Type B pancreatic cell (in vitro differentiated cells): ENCODE data around the gene ADGRL3. TPM values are rescaled to one million over a fixed set of nuclear protein-coding genes. Genes with fewer than 3 reads are reported as not detected.
A peak's percentile ranks its signal among the peaks of the same experiment; 100 is the strongest.
"Not testable (repeated sequence)": the region's sequence is repeated elsewhere in the genome, so short reads cannot be mapped to it uniquely, and the experiment has no call there.

ENCODE experiments used
- DNase-seq: peaks from one replicate; pipeline ENCODE4 v3.0.0; 2021; ENCODE audit warnings: mixed read lengths; ENCODE audit not compliant: unreplicated experiment; ENCODE audit errors: extremely low spot score
- H3K27ac Mint-ChIP-seq: 2 replicates; pipeline ENCODE4 v1.8.0; 2021; ENCODE audit warnings: mild to moderate bottlenecking, mixed read lengths
- H3K27me3 Mint-ChIP-seq: 2 replicates; pipeline ENCODE4 v1.8.0; 2021; ENCODE audit warnings: mixed read lengths
- H3K36me3 Mint-ChIP-seq: 2 replicates; pipeline ENCODE4 v1.8.0; 2021; ENCODE audit warnings: mixed read lengths
- H3K4me1 Mint-ChIP-seq: one replicate; pipeline ENCODE4 v1.8.0; 2021; ENCODE audit warnings: mixed read lengths; ENCODE audit not compliant: unreplicated experiment
- H3K4me3 Mint-ChIP-seq: 2 replicates; pipeline ENCODE4 v1.8.0; 2021; ENCODE audit warnings: mild to moderate bottlenecking, mixed read lengths
- H3K9me3 Mint-ChIP-seq: 2 replicates; pipeline ENCODE4 v1.8.0; 2021; ENCODE audit warnings: mixed read lengths
- total RNA-seq: library from RNA; stranded (reverse); gene quantifications from 2 replicates; pipeline ENCODE4 v1.2.1, GENCODE V29; 2021; ENCODE audit warnings: low replicate concordance
- TF ChIP-seq, protein P1 (sequence below): fragments of 200-600 bp; sonication (generic); conservative IDR thresholded peaks from 2 replicates; pipeline ENCODE4 v1.5.0; 2021; ENCODE audit warnings: antibody characterized with exemption, mild to moderate bottlenecking

ADGRL3 gene
- total RNA-seq, 1 donor from 2014 or later: 53.5 TPM

DNA sequence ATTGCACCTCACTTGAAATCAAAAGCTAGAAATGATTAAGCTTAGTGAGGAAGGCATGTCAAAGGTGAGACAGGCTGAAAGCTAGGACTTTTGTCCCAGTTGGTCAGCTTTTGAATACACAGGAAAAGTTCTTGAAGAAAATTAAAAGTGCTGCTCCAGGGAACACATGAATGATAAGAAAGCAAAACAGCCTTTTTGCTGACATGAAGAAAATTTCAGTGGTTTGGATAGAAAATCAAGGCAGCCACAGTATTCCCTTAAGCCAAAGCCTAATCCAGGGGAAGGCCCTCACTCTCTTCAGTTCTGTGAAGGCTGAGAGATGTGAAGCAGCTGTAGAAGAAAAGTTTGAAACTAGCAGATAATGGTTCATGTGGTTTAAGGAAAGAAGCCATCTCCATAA is 150.8 kb downstream of the ADGRL3 start:
- Mint-ChIP-seq H3K36me3 (peaks cover 3% of the 10 kb centered on the region), H3K4me3 (no peak overlapping the region), H3K4me1 (peaks cover 3% of the 10 kb centered on the region), H3K27me3 (no peaks in the 10 kb centered on the region), H3K9me3 (peaks cover 11% of the 10 kb centered on the region), H3K27ac (no peak overlapping the region)
- TF ChIP-seq, protein P1, sequence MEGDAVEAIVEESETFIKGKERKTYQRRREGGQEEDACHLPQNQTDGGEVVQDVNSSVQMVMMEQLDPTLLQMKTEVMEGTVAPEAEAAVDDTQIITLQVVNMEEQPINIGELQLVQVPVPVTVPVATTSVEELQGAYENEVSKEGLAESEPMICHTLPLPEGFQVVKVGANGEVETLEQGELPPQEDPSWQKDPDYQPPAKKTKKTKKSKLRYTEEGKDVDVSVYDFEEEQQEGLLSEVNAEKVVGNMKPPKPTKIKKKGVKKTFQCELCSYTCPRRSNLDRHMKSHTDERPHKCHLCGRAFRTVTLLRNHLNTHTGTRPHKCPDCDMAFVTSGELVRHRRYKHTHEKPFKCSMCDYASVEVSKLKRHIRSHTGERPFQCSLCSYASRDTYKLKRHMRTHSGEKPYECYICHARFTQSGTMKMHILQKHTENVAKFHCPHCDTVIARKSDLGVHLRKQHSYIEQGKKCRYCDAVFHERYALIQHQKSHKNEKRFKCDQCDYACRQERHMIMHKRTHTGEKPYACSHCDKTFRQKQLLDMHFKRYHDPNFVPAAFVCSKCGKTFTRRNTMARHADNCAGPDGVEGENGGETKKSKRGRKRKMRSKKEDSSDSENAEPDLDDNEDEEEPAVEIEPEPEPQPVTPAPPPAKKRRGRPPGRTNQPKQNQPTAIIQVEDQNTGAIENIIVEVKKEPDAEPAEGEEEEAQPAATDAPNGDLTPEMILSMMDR: no peak
- no peak for DNase-seq

DNA sequence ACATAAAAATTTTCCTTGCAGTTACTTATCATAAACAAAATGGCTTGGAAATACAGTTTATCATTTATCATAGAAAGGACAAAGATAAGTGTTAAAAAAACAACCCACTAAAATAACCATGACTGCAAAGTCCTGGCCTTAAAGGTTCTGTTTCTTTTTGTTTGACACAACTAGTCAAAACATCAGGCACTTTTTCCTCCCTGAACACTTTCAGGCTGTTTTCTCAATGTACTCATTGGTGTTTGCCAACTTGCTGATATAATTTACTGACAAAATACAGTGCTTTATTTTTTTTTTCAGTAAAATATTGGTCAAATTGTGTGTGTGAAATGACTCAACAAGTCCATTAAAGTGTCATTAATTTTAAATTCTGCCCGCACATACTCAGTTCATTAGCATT is 156.6 kb downstream of the ADGRL3 start:
- TF ChIP-seq, protein P1: no peak
- Mint-ChIP-seq H3K4me1 (peaks cover 4% of the 10 kb centered on the region), H3K27me3 (no peaks in the 10 kb centered on the region), H3K27ac (no peak overlapping the region), H3K4me3 (no peak overlapping the region), H3K36me3 (peaks cover 9% of the 10 kb centered on the region), H3K9me3 (peaks cover 11% of the 10 kb centered on the region)
- no peak for DNase-seq

DNA sequence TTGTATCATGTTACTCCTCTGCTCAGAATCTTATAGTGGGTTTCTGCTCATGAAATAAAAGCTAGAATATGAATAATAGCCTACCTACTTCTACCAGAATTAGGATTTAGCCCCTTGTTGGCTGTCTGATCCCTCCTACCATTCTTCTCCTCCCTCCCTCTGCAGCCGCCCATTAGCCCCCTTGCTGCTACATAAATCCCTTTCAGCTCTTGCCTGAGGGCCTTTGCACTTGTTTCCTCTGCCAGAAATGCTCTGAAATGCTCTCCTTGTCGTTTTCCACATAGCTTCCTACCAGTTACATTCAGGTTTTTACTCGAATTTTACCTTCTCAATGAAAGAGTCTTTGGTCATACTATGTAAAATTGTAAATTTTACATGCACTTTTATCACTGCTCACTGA is 159.2 kb downstream of the ADGRL3 start:
- Mint-ChIP-seq H3K4me1 (peaks cover 4% of the 10 kb centered on the region), H3K36me3 (peaks cover 6% of the 10 kb centered on the region), H3K9me3 (peaks cover 7% of the 10 kb centered on the region), H3K4me3 (no peak overlapping the region), H3K27ac (no peak overlapping the region), H3K27me3 (no peaks in the 10 kb centered on the region)
- TF ChIP-seq, protein P1: no peak
- no peak for DNase-seq

DNA sequence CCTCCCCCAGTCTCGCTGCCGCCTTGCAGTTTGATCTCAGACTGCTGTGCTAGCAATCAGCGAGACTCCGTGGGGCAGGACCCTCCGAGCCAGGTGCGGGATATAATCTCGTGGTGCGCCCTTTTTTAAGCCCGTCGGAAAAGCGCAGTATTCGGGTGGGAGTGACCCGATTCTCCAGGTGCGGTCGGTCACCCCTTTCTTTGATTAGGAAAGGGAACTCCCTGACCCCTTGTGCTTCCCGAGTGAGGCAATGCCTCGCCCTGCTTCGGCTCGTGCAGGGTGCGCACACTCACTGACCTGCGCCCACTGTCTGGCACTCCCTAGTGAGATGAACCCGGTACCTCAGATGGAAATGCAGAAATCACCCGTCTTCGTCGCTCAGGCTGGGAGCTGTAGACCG is 172.7 kb downstream of the ADGRL3 start:
- not testable (repeated sequence) for H3K27me3 Mint-ChIP-seq, DNase-seq, H3K4me3 Mint-ChIP-seq, H3K9me3 Mint-ChIP-seq, H3K4me1 Mint-ChIP-seq, H3K27ac Mint-ChIP-seq, H3K36me3 Mint-ChIP-seq

DNA sequence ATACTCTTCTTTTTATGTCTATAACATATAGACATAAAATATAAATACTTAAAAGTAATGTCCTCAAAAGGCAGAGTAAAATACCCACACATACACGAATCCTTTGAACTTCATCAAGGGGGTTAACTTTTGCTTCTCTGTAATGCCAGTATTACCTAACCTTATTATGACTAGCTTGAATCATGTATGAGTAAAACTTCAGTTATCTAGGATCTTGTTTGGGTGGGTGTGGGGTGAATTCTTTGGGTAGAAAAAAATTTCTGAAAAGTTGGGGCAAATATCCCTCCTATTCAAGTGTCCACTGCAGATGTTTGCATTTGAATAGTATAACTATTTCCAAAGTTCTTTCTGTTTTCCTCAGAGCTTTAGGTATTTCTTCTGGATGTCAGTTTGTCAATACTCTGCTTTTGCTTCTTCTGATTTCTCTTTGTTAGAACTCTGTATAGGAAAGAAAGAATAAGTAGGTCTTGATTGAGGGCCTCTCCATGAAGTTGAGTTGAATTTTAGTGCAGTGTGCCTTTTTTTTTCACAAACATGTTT is 173.8 kb downstream of the ADGRL3 start:
- Mint-ChIP-seq H3K27ac (peak overlapping the region; percentile 5), H3K4me3 (peak overlapping the region; percentile 4), H3K9me3 (no peaks in the 10 kb centered on the region), H3K27me3 (no peaks in the 10 kb centered on the region), H3K36me3 (peaks cover 5% of the 10 kb centered on the region), H3K4me1 (peaks cover 10% of the 10 kb centered on the region)
- no peak for DNase-seq
- TF ChIP-seq, protein P1: no peak

DNA sequence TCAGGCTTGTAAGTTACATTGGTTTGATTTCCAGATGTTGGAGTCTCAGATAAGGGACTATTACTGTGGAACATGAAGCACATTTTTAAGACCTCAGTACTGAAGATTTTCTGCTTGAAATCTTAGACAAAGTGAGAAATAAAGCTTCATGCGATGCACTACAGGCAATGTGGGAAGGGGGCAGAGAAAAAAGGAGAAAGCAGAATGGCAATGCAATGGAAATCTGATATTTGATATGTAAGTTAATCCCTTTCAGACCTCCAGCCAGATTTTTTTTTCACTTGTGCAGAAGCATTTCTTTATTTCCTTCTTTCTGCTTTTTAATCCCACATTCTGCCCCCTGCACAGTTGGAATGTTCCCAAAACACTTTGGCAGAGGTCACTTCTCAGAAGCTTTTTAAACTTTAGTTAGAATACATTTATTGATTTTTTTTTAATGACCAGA is 174.3 kb downstream of the ADGRL3 start:
- Mint-ChIP-seq H3K4me3 (peak overlapping the region; percentile 4), H3K4me1 (peaks cover 10% of the 10 kb centered on the region), H3K27ac (peak overlapping the region; percentile 5), H3K36me3 (peaks cover 5% of the 10 kb centered on the region), H3K27me3 (no peaks in the 10 kb centered on the region), H3K9me3 (no peaks in the 10 kb centered on the region)
- DNase-seq: no peak
- TF ChIP-seq, protein P1: no peak
